M059J (cell line): ENCODE measurements around the gene C11orf97. TPM values are rescaled to one million over a fixed set of nuclear protein-coding genes. Genes with fewer than 3 reads are reported as not detected.
"Not testable (repeated sequence)": the region's sequence is repeated elsewhere in the genome, so short reads cannot be mapped to it uniquely, and the experiment has no call there.

Experiments used
- DNase-seq: peaks from one replicate; pipeline ENCODE4 v3.0.0-alpha.2; 2012; ENCODE audit warnings: low read depth
- total RNA-seq: library from RNA; depleted of rRNA; stranded (reverse); fragments of >200 nt; shearing (Covaris generic); gene quantifications from 2 replicates; pipeline ENCODE4 v1.2.3, GENCODE V29; 2014; rRNA removed

C11orf97 gene, protein sequence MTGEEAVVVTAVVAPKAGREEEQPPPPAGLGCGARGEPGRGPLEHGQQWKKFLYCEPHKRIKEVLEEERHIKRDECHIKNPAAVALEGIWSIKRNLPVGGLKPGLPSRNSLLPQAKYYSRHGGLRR
- total RNA-seq = not detected in 2 replicates

DNA sequence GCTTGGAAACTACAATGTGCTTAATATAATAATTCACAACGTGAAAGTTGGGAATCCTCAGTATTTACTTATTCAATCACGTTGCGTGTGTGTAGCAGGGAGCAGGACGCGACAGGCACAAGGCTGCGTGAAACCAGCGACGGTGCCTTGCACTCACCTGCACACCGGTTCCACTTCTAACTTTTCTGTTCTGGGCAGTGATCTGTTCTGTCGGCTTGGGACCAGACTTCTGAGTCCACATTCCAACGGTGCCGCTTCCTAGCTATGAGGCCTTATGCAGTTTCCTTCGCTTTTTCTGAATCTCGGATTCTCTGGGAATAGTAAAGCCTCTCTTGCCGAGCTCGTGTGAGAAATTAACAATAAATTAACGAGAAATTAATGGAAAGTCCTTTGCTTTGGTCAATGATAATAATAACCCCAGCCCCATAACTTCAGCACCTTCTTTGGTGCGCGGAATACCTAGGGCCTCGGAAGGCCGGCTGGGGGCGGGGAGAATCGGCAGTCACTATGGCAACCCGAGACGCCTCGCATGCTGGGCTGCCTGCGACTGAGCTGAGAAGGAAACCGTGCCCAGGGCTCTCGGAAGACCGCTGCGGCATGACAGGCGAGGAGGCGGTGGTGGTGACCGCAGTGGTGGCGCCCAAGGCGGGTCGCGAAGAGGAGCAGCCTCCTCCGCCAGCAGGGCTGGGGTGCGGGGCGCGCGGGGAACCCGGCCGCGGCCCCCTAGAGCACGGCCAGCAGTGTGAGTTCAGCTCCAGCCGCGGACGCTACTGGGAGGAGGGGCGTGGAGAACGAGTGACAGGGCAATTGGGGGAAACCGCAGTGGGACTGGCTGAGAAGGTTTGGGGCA, at the start of gene C11orf97:
C11orf97 (plus strand) TSS at position 530 of the 850 bp plus-strand sequence; CDS start at position 598, 68 bp downstream.
- peak; percentile 36 for DNase-seq

DNA sequence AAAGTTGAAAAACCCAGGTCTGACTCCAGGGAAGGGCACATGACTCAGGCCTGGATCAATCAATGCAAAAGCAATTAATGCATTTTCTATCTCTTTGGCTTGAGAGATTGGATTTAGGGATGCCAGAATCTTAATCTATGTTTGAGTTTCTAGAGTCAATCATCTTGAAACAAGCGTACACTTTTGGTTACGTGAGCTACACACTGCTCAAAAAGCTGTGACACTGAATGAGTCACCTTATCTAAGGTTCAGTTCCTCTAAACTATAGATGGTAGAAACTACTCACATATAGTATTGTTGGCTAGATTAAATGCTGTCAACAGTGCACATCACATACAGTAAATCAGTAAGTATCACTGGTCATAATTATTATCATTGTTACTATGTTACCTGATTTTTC, 42.8 kb upstream of the C11orf97 start:
- no peak for DNase-seq

DNA sequence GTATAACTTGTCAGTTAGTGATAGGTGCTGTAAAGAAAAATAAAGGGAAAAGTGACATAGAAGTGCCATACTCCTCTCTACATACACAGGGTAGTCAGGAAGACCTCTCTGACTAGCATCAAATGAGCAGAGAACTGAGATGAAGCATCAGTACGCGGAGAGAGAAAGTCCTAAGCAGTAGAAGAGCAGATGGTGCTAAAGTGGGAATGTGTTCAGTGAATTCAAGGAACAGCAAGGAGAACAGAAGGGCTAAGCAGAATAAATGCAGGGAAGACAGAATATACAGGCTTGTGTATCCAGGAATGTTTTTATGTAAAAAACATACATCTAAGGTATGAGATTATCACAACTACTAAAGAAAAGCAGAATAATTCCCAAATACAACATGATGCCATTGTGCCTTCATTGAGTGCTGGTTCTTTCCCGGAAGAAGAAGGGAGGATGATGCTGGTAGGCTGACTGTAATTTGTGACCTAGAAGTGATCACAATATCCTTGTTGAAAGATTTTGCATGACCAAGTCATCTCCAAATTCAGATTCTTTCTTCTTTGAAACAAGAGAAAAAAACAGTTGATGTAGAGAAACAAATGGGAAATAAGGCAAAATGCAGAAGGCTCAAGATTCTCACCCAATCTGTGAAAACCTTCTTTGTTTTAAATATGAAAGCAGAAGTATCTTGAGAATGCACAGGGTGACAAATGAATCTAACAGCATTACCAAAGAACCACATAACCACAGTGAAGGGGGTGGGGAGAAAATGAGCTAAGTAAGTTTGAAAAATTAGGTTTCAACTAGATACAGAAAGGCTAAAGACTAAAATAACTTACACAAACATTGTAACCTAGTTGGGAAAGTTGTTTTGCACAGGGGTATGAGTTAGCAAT, 39.1 kb upstream of the C11orf97 start:
- peak; percentile 18 for DNase-seq

DNA sequence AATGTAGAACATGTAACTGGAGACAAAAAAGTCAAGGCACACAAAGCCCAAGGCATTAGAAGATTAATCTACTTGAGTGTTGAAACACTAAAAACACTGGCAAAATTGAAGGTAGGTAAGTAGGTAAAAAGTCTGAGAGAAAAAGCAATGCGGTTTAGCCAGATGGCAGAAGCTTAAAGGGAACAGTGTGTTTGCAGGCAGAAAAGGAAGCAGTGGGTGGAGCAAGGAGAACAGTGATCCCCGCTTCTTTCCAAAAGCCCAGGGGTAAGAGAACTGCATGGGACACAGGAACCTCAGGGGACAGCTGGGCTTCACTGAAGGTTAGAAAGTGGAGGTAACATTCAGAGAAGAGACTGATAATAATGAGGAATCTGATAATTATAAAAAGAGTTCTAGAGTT, 34.6 kb upstream of the C11orf97 start:
- DNase-seq = no peak

DNA sequence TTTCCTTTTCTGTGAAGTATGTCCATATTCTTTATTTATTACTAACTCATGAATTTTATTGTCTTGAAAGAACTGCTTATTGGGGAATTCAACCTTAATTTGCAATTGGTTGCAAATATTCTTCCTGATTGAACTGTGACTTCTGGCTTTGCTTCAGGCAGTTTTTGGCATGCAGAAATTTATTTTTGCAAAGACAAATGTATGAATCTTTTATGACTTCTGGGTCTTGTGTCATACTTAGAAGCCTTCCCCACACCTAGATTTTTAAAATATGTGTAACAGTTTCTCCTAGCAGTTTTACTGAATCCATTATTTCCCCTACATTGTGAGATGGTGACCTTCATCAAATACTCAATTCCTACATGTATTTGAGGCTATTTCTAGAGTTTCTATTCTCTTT, 30.9 kb upstream of the C11orf97 start:
- DNase-seq = no peak

DNA sequence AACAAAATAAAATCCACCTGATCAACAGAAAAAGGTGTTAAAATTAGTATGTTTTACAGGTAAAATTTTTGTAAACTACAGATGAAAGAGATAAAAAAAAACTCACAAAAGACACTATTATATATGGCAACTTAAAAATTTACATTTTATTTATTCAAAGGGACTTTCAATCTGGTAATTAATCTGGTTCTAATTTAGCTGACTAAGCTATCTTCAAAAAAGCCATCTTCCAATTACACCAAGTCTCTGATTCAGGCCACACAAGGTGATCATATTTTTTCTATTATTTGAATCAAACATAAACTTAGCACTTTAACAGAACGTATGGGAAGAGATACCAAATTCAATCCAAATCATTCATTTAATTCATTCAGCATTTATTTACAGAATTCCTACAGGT, 26.2 kb upstream of the C11orf97 start:
- DNase-seq = no peak

DNA sequence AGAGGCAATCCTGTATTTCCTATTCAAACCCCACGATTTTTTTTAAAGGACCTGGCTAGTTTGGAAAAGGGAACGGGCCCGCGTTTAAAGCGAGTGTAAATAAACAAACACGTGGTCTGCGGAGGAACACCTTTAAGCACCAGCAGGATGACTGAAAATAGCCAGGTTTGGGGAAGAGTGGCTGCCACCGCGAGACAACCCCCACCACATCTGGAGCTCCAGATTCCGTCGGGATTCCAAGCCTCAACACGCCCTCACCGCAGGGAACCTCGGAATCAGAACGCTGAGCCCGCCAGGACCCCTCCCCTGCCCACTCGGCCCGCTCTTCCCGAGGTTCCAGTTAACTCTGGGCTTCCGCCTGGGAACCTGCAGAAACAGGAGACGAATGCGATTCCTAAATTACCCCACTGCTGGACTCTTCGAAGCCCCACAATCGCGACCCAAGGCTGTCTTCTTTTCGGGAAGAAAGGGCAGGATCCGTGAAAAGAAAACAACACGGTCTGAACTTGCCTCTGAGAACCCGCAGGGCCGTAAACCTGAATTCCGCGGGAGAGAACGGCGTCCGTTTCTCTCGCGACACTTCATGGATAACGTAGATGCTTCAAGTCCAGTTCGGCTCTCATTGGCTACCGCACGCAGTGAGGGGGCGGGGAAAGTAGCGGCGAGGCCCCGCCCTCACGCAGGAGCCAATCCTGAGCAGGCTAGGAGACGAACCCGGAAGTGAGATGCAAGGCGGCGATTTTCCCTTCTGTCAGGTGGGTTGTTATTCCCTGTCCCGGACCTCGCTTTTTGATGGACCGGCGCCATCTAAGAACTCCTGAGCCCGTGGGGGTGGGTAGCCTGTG, 18.8 kb upstream of the C11orf97 start, which contains the start of the genes ANKRD49 and MRE11:
ANKRD49 (plus strand) TSS at position 704 of the 845 bp plus-strand sequence. CDS start 2,710 bp downstream, outside the sequence.
MRE11 (minus strand) TSS at position 564 of the 845 bp plus-strand sequence. CDS start 1,043 bp downstream, outside the sequence.
- peak; percentile 98 for DNase-seq

DNA sequence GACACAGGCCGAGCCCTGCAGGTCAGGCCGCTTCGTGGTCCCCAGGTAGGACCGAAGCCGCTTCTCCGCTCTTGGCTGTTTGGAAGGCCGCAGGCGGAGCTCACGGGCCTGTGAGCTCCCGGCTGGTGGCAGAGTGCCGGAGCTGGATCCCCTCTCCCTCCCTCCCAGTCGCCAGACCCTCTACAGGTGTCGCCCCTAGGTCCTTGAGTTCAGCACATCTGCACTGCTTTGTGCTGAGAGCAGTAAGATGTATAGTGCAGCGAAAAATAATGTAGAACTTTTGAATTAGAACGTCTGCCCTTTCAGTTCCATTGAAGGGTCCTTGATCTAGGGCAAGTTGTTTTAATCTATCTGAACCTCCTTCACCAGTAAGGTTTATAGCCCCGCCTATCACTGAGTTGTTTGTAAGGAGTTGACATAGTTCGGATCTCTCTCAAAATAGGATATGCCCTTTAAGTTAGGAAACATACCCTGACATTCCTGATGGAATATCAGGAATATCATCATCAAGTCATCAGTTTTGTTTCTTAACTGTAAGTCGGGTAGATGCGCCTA, 18.1 kb upstream of the C11orf97 start:
- no peak for DNase-seq

DNA sequence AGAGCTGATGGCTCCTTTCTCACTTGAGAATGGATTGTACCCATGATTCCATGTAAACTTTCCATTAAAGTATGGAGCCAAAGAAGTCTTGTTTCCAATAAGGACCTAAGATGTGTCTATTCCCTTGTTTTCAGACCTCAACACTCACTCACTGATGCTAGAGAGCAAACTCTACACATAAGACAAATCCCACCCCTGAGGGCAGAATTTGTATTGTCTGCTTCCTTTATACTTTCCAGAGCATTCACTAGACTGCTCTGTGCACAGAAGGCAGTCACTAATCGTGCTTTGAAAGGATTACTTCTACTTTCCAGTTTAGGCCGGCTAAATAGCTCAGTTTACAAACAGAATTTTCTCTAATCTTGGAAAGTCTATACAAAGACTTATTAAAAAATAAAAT, 12.1 kb upstream of the C11orf97 start:
- no peak for DNase-seq

DNA sequence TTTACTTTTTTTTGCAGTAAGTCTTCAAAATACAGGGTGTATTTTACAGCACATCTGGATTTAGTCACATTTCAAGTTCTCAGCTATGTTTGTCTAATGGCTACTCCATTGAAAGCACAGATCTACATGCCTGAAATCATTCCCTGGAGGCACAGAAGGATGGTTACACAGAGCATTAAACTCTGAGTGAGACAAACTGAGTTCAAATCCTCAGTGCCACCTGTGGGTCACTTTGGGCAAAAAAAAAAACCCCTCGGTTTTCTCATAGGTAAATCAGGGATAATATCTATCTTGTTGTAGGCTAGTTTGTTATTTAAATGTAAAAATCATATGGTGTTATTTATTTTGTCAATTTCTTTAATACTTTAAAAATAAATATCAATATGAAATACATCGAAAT, 10.7 kb upstream of the C11orf97 start:
- no peak for DNase-seq

DNA sequence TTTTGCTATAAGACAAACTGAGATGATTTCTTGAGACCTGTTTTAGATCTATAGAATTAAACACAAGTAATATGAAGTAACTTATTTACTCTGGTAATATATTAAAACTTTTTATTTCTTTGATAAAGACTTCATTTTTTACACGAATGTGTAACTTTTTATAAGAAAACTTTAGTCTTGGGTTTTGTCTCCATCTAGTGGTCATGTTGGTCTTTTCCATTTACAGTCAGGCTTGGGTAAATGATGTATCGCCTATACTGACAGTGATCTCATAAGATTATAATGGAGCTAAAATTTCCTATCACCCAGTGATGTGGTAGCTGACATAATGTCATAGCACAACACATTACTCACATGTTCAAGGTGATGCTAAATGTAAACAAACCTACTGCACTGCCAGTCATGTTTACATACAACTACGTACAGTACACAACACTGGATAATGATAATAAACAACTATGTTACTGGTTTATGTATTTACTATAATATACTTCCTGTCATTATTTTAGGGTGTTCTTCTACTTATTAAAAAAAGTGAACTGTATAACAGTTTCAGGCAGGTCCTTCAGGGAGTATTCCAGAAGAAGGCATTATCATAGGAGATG, 7.5 kb upstream of the C11orf97 start:
- DNase-seq = peak; percentile 56

DNA sequence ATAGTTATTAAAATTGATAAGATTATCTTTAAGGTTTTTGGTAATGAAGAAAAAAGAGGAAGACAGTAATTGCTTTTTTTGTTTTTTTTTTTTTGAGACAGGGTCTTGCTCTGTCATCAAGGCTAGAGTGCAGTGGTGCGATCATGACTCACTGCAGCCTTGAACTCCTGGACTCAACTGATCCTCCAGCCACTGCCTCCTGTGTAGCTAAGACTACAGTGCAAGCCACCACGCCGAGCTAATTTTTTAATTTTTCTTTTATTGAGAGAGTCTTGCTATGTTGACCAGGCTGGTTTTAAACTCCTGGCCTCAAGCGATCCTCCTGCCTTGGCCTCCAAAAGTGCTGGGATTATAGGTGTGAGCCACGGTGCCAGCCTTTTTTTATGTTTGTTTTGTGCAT, 5.7 kb upstream of the C11orf97 start:
- not testable (repeated sequence) for DNase-seq

DNA sequence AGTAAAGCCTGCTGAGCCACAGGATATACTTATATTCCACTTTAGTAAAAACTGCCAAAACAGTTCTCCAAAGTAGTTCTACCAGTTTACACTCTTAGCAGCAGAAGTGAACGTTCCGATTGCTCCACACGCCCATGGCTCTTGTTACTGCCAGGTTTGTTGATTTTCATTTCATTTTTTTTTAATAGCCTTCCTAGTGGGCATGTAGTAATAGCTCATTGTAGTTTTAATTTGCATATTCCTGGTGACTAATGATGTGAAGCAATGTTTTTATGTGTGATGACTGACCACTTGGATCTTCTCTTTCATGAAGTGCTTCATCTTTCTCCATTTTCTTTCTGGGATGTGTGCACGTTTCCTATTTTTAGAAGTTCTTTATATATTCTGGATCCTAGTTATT, 4.8 kb upstream of the C11orf97 start:
- DNase-seq = peak; percentile 13

DNA sequence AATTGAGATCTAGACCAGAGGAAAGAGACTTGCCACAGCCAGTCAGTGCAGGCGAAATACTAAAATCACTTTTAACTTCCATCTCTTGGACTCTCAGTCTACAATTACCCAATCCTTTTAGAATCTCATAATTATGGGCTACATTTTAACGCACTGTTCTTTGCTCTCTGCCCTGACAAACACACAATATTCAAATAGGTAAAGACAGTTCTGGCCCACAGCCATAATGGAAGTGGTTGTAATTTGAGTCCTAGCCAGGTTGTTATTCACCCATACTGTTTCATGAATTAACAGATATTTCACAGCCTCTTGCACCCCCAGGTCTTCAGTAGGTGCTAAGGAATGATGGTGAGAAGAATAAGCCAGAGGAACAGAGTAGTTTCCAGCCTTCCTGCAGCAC, 830 bp downstream of the C11orf97 start:
- peak; percentile 52 for DNase-seq

DNA sequence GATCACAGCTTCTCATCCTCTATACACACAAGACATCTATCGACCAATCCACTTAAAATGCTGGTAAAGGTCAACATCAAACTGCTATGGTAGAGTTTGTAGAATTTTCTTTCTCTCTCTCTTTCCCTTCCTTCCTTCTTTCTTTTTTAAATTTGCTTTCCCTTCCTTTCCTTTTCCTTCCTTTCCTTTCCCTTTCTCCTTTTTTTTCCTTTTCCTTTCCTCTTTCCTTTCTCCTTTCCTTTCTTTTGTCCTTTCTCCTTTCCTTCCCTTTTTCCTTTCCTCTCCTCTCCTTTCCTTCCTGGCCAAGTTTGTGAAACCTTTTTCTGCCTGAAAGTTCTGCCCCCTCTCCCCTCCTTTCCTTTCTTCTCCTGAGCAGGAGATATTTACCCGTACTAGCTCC, 3.1 kb downstream of the C11orf97 start:
- no peak for DNase-seq

DNA sequence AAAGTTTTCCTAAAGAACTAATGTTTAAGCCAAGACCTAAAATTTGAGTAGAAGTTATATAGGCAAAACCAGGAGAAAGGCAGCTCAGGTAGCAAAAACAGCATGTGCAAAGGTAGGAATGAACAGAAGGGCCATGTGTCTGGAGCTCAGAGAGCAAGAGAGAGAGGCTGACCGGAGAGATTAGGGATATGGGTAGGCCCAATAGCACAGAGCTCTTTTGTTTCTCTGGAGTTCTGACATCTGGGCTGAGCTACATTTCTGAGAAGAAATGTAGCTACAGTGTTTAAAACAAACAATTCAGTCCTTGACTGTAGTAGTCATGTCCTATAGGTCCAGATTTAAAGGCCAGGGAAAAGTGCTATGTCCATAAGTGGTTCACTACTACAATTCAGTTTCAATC, 4.5 kb downstream of the C11orf97 start:
- no peak for DNase-seq

DNA sequence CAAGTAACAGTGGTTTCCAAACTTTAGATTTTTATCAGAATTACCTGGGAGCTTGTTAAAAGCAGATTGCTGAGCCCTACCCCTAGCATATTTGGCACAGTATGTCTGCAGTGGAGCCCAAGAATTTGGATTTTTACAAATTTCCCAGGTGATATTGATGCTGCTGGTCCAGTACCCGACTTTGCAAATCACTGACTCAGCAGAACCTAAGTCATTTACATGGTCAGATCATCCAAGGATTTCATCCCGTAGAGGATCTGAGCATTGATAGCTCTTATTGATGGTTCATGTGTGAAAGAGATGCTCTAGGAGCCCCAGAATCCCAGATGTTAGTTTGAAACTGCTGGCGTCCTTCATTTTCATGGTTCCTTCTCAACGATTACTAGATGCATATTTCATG, 6.0 kb downstream of the C11orf97 start:
- DNase-seq = no peak

DNA sequence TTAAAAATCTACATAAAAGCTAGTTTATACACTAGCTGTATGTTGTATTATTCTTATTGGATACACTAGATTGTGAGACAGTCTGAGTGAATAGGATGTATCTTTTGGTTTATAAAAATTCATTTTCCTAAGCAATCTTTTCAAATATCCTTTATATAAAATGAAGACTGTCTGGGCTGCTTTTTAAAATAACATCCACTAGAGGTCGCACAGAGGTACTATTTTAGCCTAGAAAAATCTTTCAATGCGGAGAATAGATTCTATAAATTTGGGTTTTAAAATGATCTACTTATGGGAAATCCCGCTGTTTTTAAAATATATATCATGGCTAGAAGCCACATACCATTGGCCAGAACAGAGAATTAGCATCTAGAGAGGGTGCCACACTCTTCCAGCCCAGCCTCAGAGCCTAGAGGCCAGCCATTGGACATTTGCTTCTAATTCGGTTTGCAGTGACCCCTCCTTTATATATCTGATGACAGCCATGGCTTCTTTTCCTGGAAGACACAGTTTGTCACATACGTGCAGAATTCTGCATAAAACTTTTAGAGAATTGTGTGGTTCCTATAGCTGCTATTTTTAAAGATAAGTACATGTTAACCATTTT, 7.3 kb downstream of the C11orf97 start:
- DNase-seq = peak; percentile 37

DNA sequence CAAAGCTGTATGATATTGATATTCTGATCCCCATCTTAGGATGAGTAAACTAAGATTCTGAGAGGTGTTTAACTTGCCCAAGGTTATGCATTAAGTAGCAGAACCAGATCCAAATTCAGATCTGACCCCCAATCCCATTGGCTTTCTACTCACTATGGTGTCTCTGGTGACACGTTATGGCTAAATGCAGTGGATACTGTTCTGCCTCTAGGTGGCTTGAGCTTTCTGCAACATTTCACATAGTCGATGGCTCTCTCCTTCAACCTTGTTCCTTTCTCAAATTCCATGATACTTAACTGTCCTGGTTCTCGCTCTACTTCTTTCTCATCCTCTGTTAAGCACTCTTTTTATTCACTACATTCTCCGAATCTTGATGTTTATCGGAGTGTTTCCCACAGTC, 9.4 kb downstream of the C11orf97 start:
- DNase-seq = peak; percentile 34

DNA sequence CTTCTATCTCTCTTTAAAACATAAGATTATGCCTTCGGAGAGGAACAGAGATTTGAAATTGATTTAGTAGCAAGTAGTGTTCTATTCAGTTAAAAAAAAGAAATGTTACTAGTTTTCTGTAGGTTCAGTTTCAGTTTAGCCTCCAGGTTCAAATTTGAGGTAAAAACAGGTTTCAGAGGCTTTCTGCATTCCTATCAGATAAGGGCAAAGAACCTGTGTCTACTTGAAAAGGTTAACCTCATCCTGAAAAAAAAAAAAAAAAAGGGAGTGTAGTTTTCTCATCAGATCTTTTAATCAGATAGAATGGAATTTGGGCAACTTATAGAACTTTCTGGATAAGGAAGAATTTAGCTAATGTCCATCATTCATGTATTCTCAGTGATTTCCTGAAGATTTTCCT, 12.1 kb downstream of the C11orf97 start:
- DNase-seq = no peak
